ENCODE measurements around the gene PPIL6. TPM values are rescaled to one million over a fixed set of nuclear protein-coding genes. Genes with fewer than 3 reads are reported as not detected.

PPIL6 gene
- total and polyA plus RNA-seq, 11 donors = 0.42 to 6.5 (median 3.4) TPM

DNA sequence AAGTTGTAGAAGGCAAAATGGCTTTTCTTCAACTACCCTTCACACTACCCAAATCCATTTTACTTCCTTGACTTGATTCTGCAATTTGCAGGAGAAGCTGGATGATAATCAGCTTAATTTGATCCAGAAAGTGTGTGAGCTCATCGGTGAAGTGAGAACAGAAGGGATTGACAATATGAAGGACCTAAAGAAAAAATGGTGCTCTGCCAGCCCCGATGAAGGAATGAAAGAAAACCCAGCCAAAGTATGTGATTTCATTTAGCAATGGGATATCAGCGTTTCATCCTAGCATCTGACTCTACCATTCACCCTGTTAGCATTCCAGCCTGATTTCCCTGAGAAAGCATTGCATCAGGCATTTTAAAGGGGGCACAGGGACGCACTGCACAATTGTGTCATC is 99.6 kb downstream of the PPIL6 start:
- H3K4me3 ChIP-seq = no peak overlapping the region
- H3K4me1 ChIP-seq = peaks cover 0 to 14% (median 0%) of the 10 kb centered on the region in 12 donors
- WGBS, 4 donors = 89 to 94% (median 90%) methylated on average over 4 of the region's 4 CpGs
- no peak overlapping the region for H3K27ac ChIP-seq
- intact Hi-C loops (cut with DNase I) = no loop called here
- no peaks in the 10 kb centered on the region for H3K9me3 ChIP-seq
- DNase-seq = no peak
- H3K27me3 ChIP-seq = no peaks in the 10 kb centered on the region
- no peaks in the 10 kb centered on the region for H3K36me3 ChIP-seq
- no peak for ATAC-seq
- TF ChIP-seq POLR2A (IDR thresholded peaks at IDR 0.05) = no peak
- TF ChIP-seq, protein P1, sequence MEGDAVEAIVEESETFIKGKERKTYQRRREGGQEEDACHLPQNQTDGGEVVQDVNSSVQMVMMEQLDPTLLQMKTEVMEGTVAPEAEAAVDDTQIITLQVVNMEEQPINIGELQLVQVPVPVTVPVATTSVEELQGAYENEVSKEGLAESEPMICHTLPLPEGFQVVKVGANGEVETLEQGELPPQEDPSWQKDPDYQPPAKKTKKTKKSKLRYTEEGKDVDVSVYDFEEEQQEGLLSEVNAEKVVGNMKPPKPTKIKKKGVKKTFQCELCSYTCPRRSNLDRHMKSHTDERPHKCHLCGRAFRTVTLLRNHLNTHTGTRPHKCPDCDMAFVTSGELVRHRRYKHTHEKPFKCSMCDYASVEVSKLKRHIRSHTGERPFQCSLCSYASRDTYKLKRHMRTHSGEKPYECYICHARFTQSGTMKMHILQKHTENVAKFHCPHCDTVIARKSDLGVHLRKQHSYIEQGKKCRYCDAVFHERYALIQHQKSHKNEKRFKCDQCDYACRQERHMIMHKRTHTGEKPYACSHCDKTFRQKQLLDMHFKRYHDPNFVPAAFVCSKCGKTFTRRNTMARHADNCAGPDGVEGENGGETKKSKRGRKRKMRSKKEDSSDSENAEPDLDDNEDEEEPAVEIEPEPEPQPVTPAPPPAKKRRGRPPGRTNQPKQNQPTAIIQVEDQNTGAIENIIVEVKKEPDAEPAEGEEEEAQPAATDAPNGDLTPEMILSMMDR (IDR thresholded peaks at IDR 0.05) = no peak

Other genes starting within 250 kb of the PPIL6 start
- 100 to 1,000 TPM in 7 of 9 donors, 10 to 100 TPM in 2; 82.0 to 213 (median 119) TPM for gene CD164, start 58.2 kb downstream of the PPIL6 start, total RNA-seq
- gene CD164, start 58.2 kb downstream of the PPIL6 start, polyA plus RNA-seq = 100 to 1,000 TPM in 1 of 2 donors, 10 to 100 TPM in 1; 77.1 to 193 TPM
- gene SMPD2, start 96 bp upstream of the PPIL6 start, total RNA-seq = 1 to 10 TPM; 2.0 to 7.1 (median 4.1) TPM
- 1 to 10 TPM; 4.2 to 9.6 TPM for gene SMPD2, start 96 bp upstream of the PPIL6 start, polyA plus RNA-seq
- 10 to 100 TPM in 2 of 9 donors, 1 to 10 TPM in 7; 4.5 to 21.9 (median 5.5) TPM for gene MICAL1, start 15.1 kb upstream of the PPIL6 start, total RNA-seq
- 10 to 100 TPM in 1 of 2 donors, 1 to 10 TPM in 1; 8.4 to 10.2 TPM for gene MICAL1, start 15.1 kb upstream of the PPIL6 start, polyA plus RNA-seq
- 1 to 10 TPM; 2.4 to 4.8 (median 3.1) TPM for gene ZBTB24, start 42.6 kb upstream of the PPIL6 start, total RNA-seq
- gene ZBTB24, start 42.6 kb upstream of the PPIL6 start, polyA plus RNA-seq = 1 to 10 TPM; 1.9 to 2.1 TPM